SKM-1 treated with dmso at 0.1 percent for 144 hours (cell line): ENCODE results near the gene C3AR1.
"Not testable (repeated sequence)": the region's sequence is repeated elsewhere in the genome, so short reads cannot be mapped to it uniquely, and the experiment has no call there.

Experiments
- DNase-seq: peaks from one replicate; lab custom pipeline; 2025; ENCODE audit not compliant: unreplicated experiment; lab: John Stamatoyannopoulos, UW

Gene C3AR1

GRCh38 chr12:8065991-8066594, at the start of gene C3AR1:
C3AR1 (minus strand) TSS chr12:8066359; CDS start chr12:8060185, 6,174 bp downstream.
- peak; percentile 79 for DNase-seq

- not testable (repeated sequence) for DNase-seq
Observed at GRCh38 chr12:8113117-8113516, 47.0 kb upstream of the C3AR1 start.

GRCh38 chr12:8108808-8109398, 42.7 kb upstream of the C3AR1 start:
- peak; percentile 29 for DNase-seq

GRCh38 chr12:8099235-8099634, 33.1 kb upstream of the C3AR1 start:
- no peak for DNase-seq

- DNase-seq, result peak; percentile 8
Observed at GRCh38 chr12:8096281-8096915, 30.2 kb upstream of the C3AR1 start.

- DNase-seq, result no peak
Observed at GRCh38 chr12:8093291-8093690, 27.1 kb upstream of the C3AR1 start.

GRCh38 chr12:8089716-8090115, 23.6 kb upstream of the C3AR1 start:
- DNase-seq, result no peak

GRCh38 chr12:8089277-8089676, 23.1 kb upstream of the C3AR1 start:
- not testable (repeated sequence) for DNase-seq

- no peak for DNase-seq
Observed at GRCh38 chr12:8088574-8088973, 22.4 kb upstream of the C3AR1 start.

- DNase-seq, result no peak
Observed at GRCh38 chr12:8087666-8088065, 21.5 kb upstream of the C3AR1 start.

- DNase-seq, result not testable (repeated sequence)
Observed at GRCh38 chr12:8084351-8084750, 18.2 kb upstream of the C3AR1 start.

GRCh38 chr12:8082808-8083100, 16.6 kb upstream of the C3AR1 start:
- DNase-seq, result no peak

GRCh38 chr12:8081251-8081920, 15.2 kb upstream of the C3AR1 start:
- DNase-seq, result no peak

GRCh38 chr12:8080120-8080519, 14.0 kb upstream of the C3AR1 start:
- DNase-seq, result peak; percentile 30

- DNase-seq, result no peak
Observed at GRCh38 chr12:8078916-8079315, 12.8 kb upstream of the C3AR1 start.

- DNase-seq, result no peak
Observed at GRCh38 chr12:8078398-8078797, 12.2 kb upstream of the C3AR1 start.

GRCh38 chr12:8077207-8077606, 11.0 kb upstream of the C3AR1 start:
- DNase-seq, result no peak

- no peak for DNase-seq
Observed at GRCh38 chr12:8076366-8076765, 10.2 kb upstream of the C3AR1 start.

- no peak for DNase-seq
Observed at GRCh38 chr12:8075935-8076334, 9.8 kb upstream of the C3AR1 start.

GRCh38 chr12:8071820-8072219, 5.7 kb upstream of the C3AR1 start:
- not testable (repeated sequence) for DNase-seq

GRCh38 chr12:8069582-8069981, 3.4 kb upstream of the C3AR1 start:
- no peak for DNase-seq

- no peak for DNase-seq
Observed at GRCh38 chr12:8064131-8064530, 2.0 kb downstream of the C3AR1 start.
